Myocyte (in vitro differentiated cells): ENCODE data around the gene OPN1SW. TPM values are rescaled to one million over a fixed set of nuclear protein-coding genes. Genes with fewer than 3 reads are reported as not detected.

Experiments used
- DNase-seq: peaks from one replicate; pipeline ENCODE4 v3.0.0-alpha.2; 2012; ENCODE audit warnings: low read depth
- polyA plus RNA-seq: library from polyadenylated mRNA; unstranded; fragments of >200 nt; gene quantifications from one replicate; pipeline ENCODE4 v1.2.1, GENCODE V29; 2012; ENCODE audit warnings: missing spikeins
- total RNA-seq: library from RNA; depleted of rRNA; stranded (reverse); fragments of >200 nt; gene quantifications from 2 replicates; pipeline ENCODE4 v1.2.3, GENCODE V29; 2014

OPN1SW gene
- 2.8 and 3.4 TPM in 2 replicates for total RNA-seq
- polyA plus RNA-seq: 4.0 TPM

- DNase-seq: no peak
Measured at GRCh38 chr7:128775744-128776474, at the start of gene OPN1SW. Gene OPN1SW, minus strand, starts transcription at chr7:128775794. Its CDS starts 13 bp downstream, at chr7:128775781.

DNA sequence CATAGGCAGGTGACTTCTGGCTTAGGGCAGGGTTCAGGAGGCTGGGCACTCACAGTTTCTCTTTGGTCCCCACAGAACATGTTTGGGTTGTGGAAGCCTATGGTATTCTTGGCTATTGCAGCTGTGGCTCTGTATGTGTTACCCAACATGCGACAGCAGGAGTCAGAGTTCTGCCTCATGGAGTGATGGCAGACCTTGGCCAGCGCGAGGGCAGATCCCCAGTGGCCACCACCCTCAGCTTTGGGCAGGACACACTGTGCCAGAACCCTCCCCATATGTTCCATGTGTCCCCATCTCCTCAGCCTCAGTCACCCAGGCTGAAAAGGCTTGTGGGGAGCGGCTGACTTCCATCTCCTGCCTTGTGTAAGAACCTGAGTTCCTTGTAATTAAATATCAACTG is 46.1 kb upstream of the OPN1SW start:
- no peak for DNase-seq

GRCh38 chr7:128818694-128819093 is 43.1 kb upstream of the OPN1SW start:
- DNase-seq: no peak

- DNase-seq: no peak
Measured at GRCh38 chr7:128815289-128815942, 39.8 kb upstream of the OPN1SW start.

DNA sequence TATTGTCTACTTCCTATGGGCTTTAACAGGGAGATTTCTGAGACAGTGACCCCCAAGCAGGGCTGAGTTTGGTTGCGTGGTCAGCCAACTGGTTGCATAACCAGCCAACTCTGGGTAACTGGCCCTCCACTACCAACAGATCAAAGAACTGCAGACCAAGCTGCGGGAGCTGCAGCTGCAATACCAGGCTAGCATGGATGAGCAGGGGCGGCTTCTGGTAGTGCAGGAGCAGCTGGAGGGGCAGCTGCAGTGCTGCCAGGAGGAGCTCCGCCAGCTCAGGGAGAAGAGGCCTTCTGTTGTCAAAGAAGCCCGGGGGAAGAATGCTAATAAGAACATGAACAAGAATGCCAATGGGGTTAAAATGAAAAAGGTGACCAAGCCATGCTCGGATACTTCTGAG is 38.9 kb upstream of the OPN1SW start:
- peak; percentile 88 for DNase-seq

DNA sequence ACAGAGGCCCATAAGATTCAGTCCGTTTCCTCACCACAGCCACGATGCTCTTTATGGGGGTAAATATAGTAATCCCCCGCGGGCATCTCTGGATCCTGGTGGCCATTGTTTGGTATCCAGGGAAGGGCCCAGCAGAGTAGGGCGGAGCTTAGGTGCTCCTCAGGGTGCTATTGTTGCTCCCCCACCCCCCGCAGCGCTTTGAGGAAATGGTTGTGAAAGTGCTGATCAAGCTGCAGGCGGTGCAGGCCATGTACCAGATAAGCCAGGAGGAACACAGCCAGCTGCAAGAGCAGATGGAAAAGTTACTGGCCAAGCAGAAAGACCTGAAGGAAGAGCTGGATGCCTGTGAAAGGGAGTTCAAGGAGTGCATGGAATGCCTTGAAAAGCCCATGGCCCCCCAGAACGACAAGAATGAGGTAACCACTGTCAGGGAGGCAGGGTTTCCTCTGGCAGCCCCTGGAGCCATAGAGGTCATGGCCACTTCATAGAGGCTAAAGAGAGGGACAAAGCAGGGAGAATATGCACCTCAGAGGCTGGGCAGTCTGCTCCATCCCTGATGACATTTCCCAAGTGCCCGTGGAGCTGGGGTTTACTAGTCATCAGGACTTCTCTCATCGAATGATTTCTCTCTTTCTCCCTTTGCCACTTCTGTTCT is 37.0 kb upstream of the OPN1SW start:
- DNase-seq: no peak

DNA sequence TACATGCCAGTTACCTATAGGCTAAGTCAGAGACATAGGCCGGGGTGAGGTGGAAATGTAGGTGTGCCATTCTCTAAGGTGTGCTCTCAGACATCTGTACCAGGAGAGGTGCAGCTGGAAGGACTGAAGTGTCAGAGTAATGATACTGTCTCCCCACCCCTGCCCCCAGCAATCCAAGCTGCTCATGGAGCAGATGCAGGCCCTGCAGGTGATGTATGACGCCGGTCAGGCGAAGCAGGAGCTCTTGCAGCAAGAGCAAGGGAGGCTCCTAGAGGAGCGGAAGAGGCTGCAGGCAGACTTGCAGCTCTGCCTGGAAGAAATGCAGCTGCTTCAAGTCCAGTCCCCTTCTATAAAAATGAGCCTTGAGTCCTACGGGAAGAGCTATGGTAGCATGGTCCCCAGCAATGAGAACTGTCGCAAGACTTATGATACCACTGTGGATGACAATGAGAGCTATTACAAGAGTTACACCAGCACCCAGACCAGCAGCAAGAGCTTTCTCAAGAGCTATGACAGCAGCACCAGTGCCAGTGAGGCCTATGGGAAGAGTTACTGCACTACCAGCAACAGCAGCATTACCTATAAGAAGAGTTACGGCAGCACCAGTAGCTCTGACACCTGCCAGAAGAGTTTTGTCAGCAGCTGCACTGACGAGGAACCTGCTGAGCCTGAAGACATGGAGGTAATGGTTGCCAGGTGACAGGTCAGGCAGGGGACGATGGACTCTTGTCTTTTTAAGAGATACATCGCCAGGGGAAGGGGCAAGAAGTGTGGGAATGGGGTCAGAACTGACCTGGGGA is 36.2 kb upstream of the OPN1SW start:
- DNase-seq: no peak

DNA sequence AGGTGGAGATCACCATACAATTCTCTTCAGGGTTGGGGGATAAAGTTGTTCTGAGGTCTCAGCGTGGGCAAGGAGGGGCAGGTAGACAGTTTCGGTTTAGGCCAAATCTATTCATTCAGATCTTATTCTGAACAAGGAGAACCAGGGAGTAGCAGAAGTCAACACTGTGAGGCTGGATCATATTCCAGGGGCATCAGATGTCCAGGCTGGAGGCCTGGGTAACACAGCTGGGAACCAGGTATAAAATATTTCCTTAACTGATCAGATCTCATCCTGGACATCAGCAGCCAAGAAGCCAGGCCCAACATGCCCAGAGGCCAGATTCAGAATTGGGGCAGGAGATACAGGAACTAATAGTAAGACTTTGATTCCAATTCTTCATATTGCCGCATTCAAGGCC is 35.4 kb upstream of the OPN1SW start:
- no peak for DNase-seq

- DNase-seq: no peak
Measured at GRCh38 chr7:128810473-128810872, 34.9 kb upstream of the OPN1SW start.

DNA sequence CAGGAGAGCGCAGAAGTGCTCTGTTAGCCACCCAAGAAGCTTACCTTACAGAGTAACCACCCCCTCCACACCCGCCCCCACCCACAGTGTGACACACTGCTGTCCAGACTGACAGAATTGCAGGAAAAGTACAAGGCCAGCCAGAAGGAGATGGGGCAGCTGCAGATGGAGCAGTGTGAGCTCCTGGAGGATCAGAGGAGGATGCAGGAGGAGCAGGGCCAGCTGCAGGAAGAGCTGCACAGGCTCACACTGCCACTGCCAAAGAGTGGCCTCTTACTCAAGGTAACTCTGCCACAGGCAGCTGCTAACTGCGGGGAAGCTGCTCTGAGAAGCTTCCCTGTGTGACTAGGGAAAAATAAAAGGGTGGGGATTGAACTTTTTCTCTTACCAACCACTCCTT is 33.8 kb upstream of the OPN1SW start:
- peak; percentile 61 for DNase-seq

- no peak for DNase-seq
Measured at GRCh38 chr7:128807191-128807590, 31.6 kb upstream of the OPN1SW start.

DNA sequence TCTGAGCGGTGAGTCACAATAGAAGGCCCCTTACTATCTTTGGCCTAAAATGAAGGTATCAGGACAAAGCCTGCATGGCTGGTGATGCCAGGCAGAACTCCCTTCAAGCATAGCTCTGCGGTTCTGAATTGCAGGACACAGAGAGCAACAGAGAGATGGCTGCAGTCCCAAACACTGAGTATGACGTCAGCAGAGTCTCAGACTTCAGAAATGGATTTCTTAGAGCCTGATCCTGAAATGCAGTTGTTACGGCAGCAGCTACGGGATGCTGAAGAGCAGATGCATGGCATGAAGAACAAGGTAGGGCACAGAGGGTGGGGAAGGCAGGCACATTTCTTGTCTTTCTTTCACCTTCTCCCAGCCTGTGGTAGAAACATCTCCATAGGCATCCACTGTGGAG is 29.6 kb upstream of the OPN1SW start:
- no peak for DNase-seq

GRCh38 chr7:128804484-128804883 is 28.9 kb upstream of the OPN1SW start:
- no peak for DNase-seq

GRCh38 chr7:128801667-128802418 is 26.2 kb upstream of the OPN1SW start:
- DNase-seq: no peak

- no peak for DNase-seq
Measured at GRCh38 chr7:128801003-128801402, 25.4 kb upstream of the OPN1SW start.

DNA sequence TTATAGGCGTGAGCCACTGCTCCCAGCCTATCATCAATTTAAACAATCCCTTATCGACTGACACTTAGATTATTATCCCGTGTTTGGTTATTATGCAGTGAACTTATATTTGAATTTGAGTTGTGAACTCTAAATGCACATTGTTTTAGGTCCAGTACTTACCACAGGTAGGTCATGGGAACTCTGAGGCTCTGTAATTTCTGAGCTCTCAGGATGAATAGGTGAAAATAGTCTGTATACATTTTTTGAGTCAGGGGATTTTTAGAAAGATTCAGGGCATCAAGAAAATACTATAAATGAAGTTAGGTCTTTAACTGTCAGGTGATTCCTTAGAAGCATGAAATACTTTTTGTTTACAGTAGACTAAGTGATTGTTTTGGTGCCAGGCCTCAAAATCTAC is 25.0 kb upstream of the OPN1SW start:
- DNase-seq: no peak

DNA sequence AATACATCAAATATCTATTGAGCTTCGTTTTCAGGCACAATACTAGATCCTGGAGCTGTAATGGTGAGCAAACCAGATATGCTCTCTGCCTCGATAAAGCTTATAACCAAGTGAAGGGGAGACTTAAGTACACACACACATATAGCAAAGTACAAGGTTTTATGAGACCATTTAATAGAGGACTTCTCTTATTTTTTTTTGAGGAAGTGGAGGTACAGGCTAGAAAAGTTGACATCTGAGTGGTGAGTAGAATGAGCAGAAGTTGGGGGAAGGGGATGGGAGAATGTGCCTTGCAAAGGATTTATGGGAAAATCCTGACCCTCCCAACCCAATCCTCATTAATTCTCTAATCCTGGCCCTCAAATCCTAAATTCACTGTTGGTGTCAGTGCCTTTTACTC is 23.9 kb upstream of the OPN1SW start:
- no peak for DNase-seq

- DNase-seq: no peak
Measured at GRCh38 chr7:128796327-128796726, 20.7 kb upstream of the OPN1SW start.

GRCh38 chr7:128795129-128795528 is 19.5 kb upstream of the OPN1SW start:
- DNase-seq: no peak

DNA sequence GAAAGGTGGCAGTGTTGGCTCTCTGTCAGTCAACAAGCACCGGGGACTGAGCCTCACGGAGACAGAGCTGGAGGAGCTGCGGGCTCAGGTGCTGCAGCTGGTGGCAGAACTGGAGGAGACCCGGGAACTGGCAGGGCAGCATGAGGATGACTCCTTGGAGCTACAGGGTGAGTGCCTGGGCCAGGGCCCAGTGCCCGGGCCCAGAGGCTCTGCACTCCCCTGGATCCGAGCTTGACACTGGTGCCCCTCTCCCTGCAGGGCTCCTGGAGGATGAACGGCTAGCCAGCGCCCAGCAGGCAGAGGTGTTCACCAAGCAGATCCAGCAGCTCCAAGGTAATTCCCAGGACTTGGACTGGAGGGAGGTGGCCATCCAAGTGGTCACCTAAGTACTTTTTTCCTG is 18.8 kb upstream of the OPN1SW start:
- DNase-seq: no peak

GRCh38 chr7:128794020-128794419 is 18.4 kb upstream of the OPN1SW start:
- no peak for DNase-seq
